NK-92 treated with Interleukin-12 subunit alpha and Interleukin-12 subunit beta, amount 100 ng/mL, for 24 hours (cell line): ENCODE results near the gene MMP15.

Source experiments
- DNase-seq: peaks from one replicate; lab custom pipeline; 2025; lab: John Stamatoyannopoulos, UW

Gene MMP15

GRCh38 chr16:58019866-58020538 is 5.6 kb upstream of the MMP15 start:
- DNase-seq, result no peak

- DNase-seq, result peak; percentile 6
Observed at GRCh38 chr16:58020628-58021521, 4.7 kb upstream of the MMP15 start.

GRCh38 chr16:58021661-58022551 is 3.6 kb upstream of the MMP15 start:
- DNase-seq, result no peak

- DNase-seq, result no peak
Observed at GRCh38 chr16:58022601-58023371, 2.8 kb upstream of the MMP15 start.

GRCh38 chr16:58024486-58025350 is 836 bp upstream of the MMP15 start:
- no peak for DNase-seq

GRCh38 chr16:58026139-58026704 is 668 bp downstream of the MMP15 start:
- no peak for DNase-seq

- DNase-seq, result no peak
Observed at GRCh38 chr16:58026705-58027160, 1.2 kb downstream of the MMP15 start.

- DNase-seq, result no peak
Observed at GRCh38 chr16:58027161-58027915, 1.8 kb downstream of the MMP15 start.

GRCh38 chr16:58027916-58028455 is 2.4 kb downstream of the MMP15 start:
- DNase-seq, result no peak

GRCh38 chr16:58028541-58029070 is 3.1 kb downstream of the MMP15 start:
- no peak for DNase-seq

- no peak for DNase-seq
Observed at GRCh38 chr16:58029410-58029809, 3.9 kb downstream of the MMP15 start.

GRCh38 chr16:58030136-58030840 is 4.7 kb downstream of the MMP15 start:
- no peak for DNase-seq

GRCh38 chr16:58031016-58031800 is 5.7 kb downstream of the MMP15 start:
- DNase-seq, result no peak

GRCh38 chr16:58032710-58033293 is 7.2 kb downstream of the MMP15 start:
- DNase-seq, result no peak

- DNase-seq, result no peak
Observed at GRCh38 chr16:58034128-58034685, 8.7 kb downstream of the MMP15 start.

GRCh38 chr16:58034774-58035173 is 9.2 kb downstream of the MMP15 start:
- no peak for DNase-seq
